B cell (primary cell): ENCODE results near the gene PIK3CA. TPM values are rescaled to one million over a fixed set of nuclear protein-coding genes. Genes with fewer than 3 reads are reported as not detected.

Experiments
- ATAC-seq: fragments of 200-7000 bp; cut with Tn5 transposase; one replicate; pipeline ENCODE4 v1.10.0; 2021; ENCODE audit warnings: low read depth, mild to moderate bottlenecking, moderate number of reproducible peaks, moderate library complexity
- CTCF ChIA-PET: fragments of 350-600 bp; sonication (Branson Sonifier 250); formaldehyde crosslinking; loops from one replicate; lab custom pipeline; 2021; ENCODE audit warnings: antibody characterized with exemption, inconsistent platforms; lab: Charles Lee
- POLR2A ChIA-PET: fragments of 350-600 bp; sonication (Branson Sonifier 250); formaldehyde crosslinking; loops from one replicate; lab custom pipeline; 2021; ENCODE audit warnings: antibody characterized with exemption; lab: Charles Lee
- DNase-seq: peaks from one replicate; pipeline ENCODE4 v3.0.0; 2013
- H2AFZ ChIP-seq: 2 replicates; pipeline ENCODE4 v1.6.1; 2012; ENCODE audit warnings: mild to moderate bottlenecking, low read depth, low read length; ENCODE audit not compliant: insufficient read depth, poor library complexity, severe bottlenecking
- H3K27ac ChIP-seq, 2 donors: 1 replicate in 1 of 2; 2 replicates in 1 of 2; pipeline ENCODE4 v1.5.1; 2012 to 2013; ENCODE audit warnings: low read length in 2 of 2, mild to moderate bottlenecking in 2 of 2, moderate library complexity in 1 of 2
- H3K27me3 ChIP-seq, 4 experiments: fragments of 200-600 bp in 1 of 4; sonication (generic) in 1 of 4; replicated peaks in 1 of 4; 1 replicate in 2 of 4; 2 replicates in 2 of 4; pipeline versions ENCODE4 v1.6.1 to v1.7.0; 2013 to 2016; ENCODE audit warnings: low read length in 3 of 4, mild to moderate bottlenecking in 2 of 4, mixed read lengths in 1 of 4, moderate library complexity in 1 of 4; ENCODE audit not compliant: insufficient read depth in 4 of 4, control insufficient read depth in 3 of 4; ENCODE audit errors: control extremely low read depth in 1 of 4
- H3K36me3 ChIP-seq, 2 experiments: replicated peaks in 1 of 2; 1 replicate in 1 of 2; 2 replicates in 1 of 2; pipeline versions ENCODE4 v1.6.1 to v1.7.1; 2013; ENCODE audit warnings: low read length in 1 of 2; ENCODE audit not compliant: insufficient read depth in 2 of 2, control insufficient read depth in 1 of 2; ENCODE audit errors: control extremely low read depth in 1 of 2, extremely low read depth in 1 of 2
- H3K4me1 ChIP-seq, 2 donors: fragments of 200-600 bp in 1 of 2; sonication (generic) in 1 of 2; 1 replicate in 1 of 2; 2 replicates in 1 of 2; pipeline versions ENCODE4 v1.5.1 to v1.6.1; 2013 to 2017; ENCODE audit warnings: low read length in 2 of 2; ENCODE audit not compliant: control insufficient read depth in 2 of 2, insufficient read depth in 2 of 2
- H3K4me2 ChIP-seq: replicated peaks from 2 replicates; pipeline ENCODE3; 2012; ENCODE audit warnings: mild to moderate bottlenecking, low read depth, low read length; ENCODE audit not compliant: poor library complexity, severe bottlenecking
- H3K4me3 ChIP-seq, 5 experiments: fragments of 200-600 bp in 1 of 5; sonication (generic) in 1 of 5; 1 replicate in 3 of 5; 2 replicates in 2 of 5; pipeline versions ENCODE4 v1.5.1 to v1.7.0; 2011 to 2016; ENCODE audit warnings: low read length in 4 of 5, mild to moderate bottlenecking in 4 of 5, low read depth in 2 of 5, control low read depth in 1 of 5, moderate library complexity in 1 of 5; ENCODE audit not compliant: insufficient read depth in 1 of 5; ENCODE audit errors: control extremely low read depth in 1 of 5, extremely low read depth in 1 of 5
- H3K79me2 ChIP-seq: fragments of 200-600 bp; sonication (generic); one replicate; pipeline ENCODE4 v1.6.0; 2016; ENCODE audit warnings: low read length; ENCODE audit not compliant: control insufficient read depth, insufficient read depth
- H3K9ac ChIP-seq: fragments of 200-600 bp; sonication (generic); 2 replicates; pipeline ENCODE4 v1.6.1; 2017; ENCODE audit warnings: mild to moderate bottlenecking, low read length, moderate library complexity
- H3K9me3 ChIP-seq, 3 donors: one replicate each; pipeline versions ENCODE4 v1.6.1 to v1.7.1; 2013; ENCODE audit warnings: low read length in 2 of 3; ENCODE audit not compliant: control insufficient read depth in 2 of 3, insufficient read depth in 1 of 3; ENCODE audit errors: control extremely low read depth in 1 of 3
- H4K20me1 ChIP-seq: 2 replicates; pipeline ENCODE4 v1.6.0; 2012; ENCODE audit warnings: mild to moderate bottlenecking, low read length; ENCODE audit not compliant: insufficient read depth, control insufficient read depth, poor library complexity, severe bottlenecking
- H3K27ac Mint-ChIP-seq: one replicate; pipeline ENCODE4 v1.8.0; 2021; ENCODE audit warnings: mixed read lengths
- H3K27me3 Mint-ChIP-seq: one replicate; pipeline ENCODE4 v1.8.0; 2021; ENCODE audit warnings: mixed read lengths
- H3K4me1 Mint-ChIP-seq: one replicate; pipeline ENCODE4 v1.8.0; 2021; ENCODE audit warnings: mixed read lengths
- H3K4me3 Mint-ChIP-seq: one replicate; pipeline ENCODE4 v1.8.0; 2021; ENCODE audit warnings: mixed read lengths
- H3K9me3 Mint-ChIP-seq: one replicate; pipeline ENCODE4 v1.8.0; 2022; ENCODE audit warnings: mixed read lengths; ENCODE audit not compliant: insufficient read depth
- EZH2 ChIP-seq: IDR thresholded peaks from 2 replicates; pipeline ENCODE4 v1.6.1; 2012; ENCODE audit warnings: borderline replicate concordance, low read depth, mild to moderate bottlenecking, moderate library complexity, low read length; ENCODE audit not compliant: insufficient read depth, poor library complexity, severe bottlenecking
- WGBS: methylation state at CpG from one replicate; pipeline ENCODE4 v1.1.5; 2013; ENCODE audit warnings: missing lambda C conversion rate; ENCODE audit not compliant: insufficient coverage; 5-methylcytosine and 5-hydroxymethylcytosine counted together
- intact Hi-C: fragments of 100-400 bp; cut with micrococcal nuclease; formaldehyde crosslinking; loops from one replicate; pipeline ENCODE4 v1.10.0; 2022
- polyA plus RNA-seq: library from polyadenylated mRNA; depleted of rRNA; stranded (reverse); fragments of >200 nt; gene quantifications from 2 replicates; pipeline ENCODE4 v1.2.3, GENCODE V29; 2012
- total RNA-seq, 2 donors: library from RNA; stranded (reverse); fragments of 120-200 nt in 1 of 2; gene quantifications; 1 replicate in 1 of 2; 2 replicates in 1 of 2; pipeline versions ENCODE4 v1.2.3 to v1.2.4, GENCODE V29; 2013 to 2022
- TF ChIP-seq, protein P1 (sequence below): fragments of 200-600 bp; IDR thresholded peaks from one replicate; pipeline ENCODE4 v1.8.0; 2022; ENCODE audit warnings: antibody characterized with exemption, mild to moderate bottlenecking

The PIK3CA gene
- total and polyA plus RNA-seq, 2 donors (not counting 1 experiment from before 2014, with no cell fraction given): 6.4 to 61.8 TPM

DNA sequence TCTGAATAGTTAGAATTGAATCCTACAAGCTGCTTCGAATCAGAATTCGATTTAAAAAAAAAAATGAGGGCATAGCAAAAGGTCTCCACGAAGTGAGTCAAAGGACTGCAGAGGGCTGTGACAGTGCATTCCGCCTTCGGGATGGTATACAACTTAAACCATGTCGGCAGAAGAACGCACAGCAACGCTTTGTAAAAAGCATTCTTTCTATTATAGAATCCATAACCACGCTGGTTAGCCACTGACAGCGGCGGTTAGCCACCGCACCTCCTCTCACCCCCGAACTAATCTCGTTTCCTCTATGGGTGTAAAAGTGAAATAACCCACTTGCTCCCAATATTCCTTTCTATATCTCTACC is 664 bp upstream of the PIK3CA start:
- H3K4me3 Mint-ChIP-seq: no peak overlapping the region
- H2AFZ ChIP-seq: peak overlapping the region; percentile 57
- ATAC-seq (peak; percentile 26), DNase-seq (no peak)
- WGBS: 0% methylated on average over 8 of the region's 14 CpGs
- no peak for TF ChIP-seq EZH2
- TF ChIP-seq, protein P1, sequence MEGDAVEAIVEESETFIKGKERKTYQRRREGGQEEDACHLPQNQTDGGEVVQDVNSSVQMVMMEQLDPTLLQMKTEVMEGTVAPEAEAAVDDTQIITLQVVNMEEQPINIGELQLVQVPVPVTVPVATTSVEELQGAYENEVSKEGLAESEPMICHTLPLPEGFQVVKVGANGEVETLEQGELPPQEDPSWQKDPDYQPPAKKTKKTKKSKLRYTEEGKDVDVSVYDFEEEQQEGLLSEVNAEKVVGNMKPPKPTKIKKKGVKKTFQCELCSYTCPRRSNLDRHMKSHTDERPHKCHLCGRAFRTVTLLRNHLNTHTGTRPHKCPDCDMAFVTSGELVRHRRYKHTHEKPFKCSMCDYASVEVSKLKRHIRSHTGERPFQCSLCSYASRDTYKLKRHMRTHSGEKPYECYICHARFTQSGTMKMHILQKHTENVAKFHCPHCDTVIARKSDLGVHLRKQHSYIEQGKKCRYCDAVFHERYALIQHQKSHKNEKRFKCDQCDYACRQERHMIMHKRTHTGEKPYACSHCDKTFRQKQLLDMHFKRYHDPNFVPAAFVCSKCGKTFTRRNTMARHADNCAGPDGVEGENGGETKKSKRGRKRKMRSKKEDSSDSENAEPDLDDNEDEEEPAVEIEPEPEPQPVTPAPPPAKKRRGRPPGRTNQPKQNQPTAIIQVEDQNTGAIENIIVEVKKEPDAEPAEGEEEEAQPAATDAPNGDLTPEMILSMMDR: peak; percentile 58
- H3K9me3 ChIP-seq: no peaks in the 10 kb centered on the region
- intact Hi-C loops: loop anchor here (1.0 to 5.0 kb wide), 11 partner anchors 35 to 1785 kb away; partner anchors contain the start of genes ACTL6A, GNB4, MFN1 and ZNF639
- H3K4me2 ChIP-seq: peak overlapping the region; percentile 77
- H3K9ac ChIP-seq: peak overlapping the region; percentile 82
- POLR2A ChIA-PET: interaction anchor here (0.6 to 1.7 kb wide), 19 partner anchors 32 to 1424 kb away, joined by 3 to 14 read pairs (median 7); partner anchors contain the start of genes MRPL47, NDUFB5 and ZNF639
- peaks cover 19% of the 10 kb centered on the region for H4K20me1 ChIP-seq
- CTCF ChIA-PET: interaction anchor here (0.8 to 7.2 kb wide), 14 partner anchors 10 to 414 kb away, joined by 3 to 86 read pairs (median 4); partner anchors contain the start of gene ACTL6A
- no peaks in the 10 kb centered on the region for H3K9me3 Mint-ChIP-seq
- peak overlapping the region; percentile 92 to 93 for H3K27ac ChIP-seq
- H3K4me3 ChIP-seq: peak overlapping the region; percentile 84 to 98 (median 90)
- peaks cover 37% of the 10 kb centered on the region for H3K4me1 Mint-ChIP-seq
- peaks cover 38% of the 10 kb centered on the region for H3K79me2 ChIP-seq
- H3K27me3 Mint-ChIP-seq: peaks cover 5% of the 10 kb centered on the region
- peaks cover 0 to 1% of the 10 kb centered on the region in 2 experiments for H3K36me3 ChIP-seq
- H3K27ac Mint-ChIP-seq: no peak overlapping the region
- no peaks in the 10 kb centered on the region for H3K27me3 ChIP-seq
- H3K4me1 ChIP-seq: peaks cover 11 to 18% of the 10 kb centered on the region in 2 donors
